Psoas muscle (tissue), 8 donors: ENCODE data around the gene RASL11A. TPM values are rescaled to one million over a fixed set of nuclear protein-coding genes. Genes with fewer than 3 reads are reported as not detected.

Source experiments
- ATAC-seq, 4 donors: fragments of 200-7000 bp; cut with Tn5 transposase; one replicate each; pipeline ENCODE4 v1.9.1; 2020; ENCODE audit warnings: moderate library complexity in 3 of 4, mild to moderate bottlenecking in 2 of 4
- DNase-seq, 2 donors: peaks; one replicate each; pipeline ENCODE4 v3.0.0-alpha.2; 2020
- H3K27ac ChIP-seq: fragments of 200-600 bp; one replicate; pipeline ENCODE4 v1.8.0; 2022
- H3K27me3 ChIP-seq, 3 donors: fragments of 200-600 bp in 1 of 3; one replicate each; pipeline versions ENCODE4 v1.6.1 to v1.8.0; 2013 to 2022; ENCODE audit warnings: low read length in 2 of 3, mild to moderate bottlenecking in 2 of 3, moderate library complexity in 1 of 3; ENCODE audit not compliant: insufficient read depth in 3 of 3
- H3K36me3 ChIP-seq, 2 donors: fragments of 200-600 bp in 1 of 2; one replicate each; pipeline versions ENCODE4 v1.6.1 to v1.8.0; 2013 to 2022; ENCODE audit warnings: low read depth in 1 of 2, mild to moderate bottlenecking in 1 of 2, moderate library complexity in 1 of 2; ENCODE audit not compliant: insufficient read depth in 1 of 2
- H3K4me1 ChIP-seq: fragments of 200-600 bp; one replicate; pipeline ENCODE4 v1.8.0; 2022
- H3K4me3 ChIP-seq: fragments of 200-600 bp; one replicate; pipeline ENCODE4 v1.8.0; 2022; ENCODE audit warnings: mild to moderate bottlenecking
- H3K9me3 ChIP-seq: fragments of 200-600 bp; one replicate; pipeline ENCODE4 v1.8.0; 2022
- WGBS, 3 donors: extraction: QIAGEN DNeasy Blood & Tissue Kit; methylation state at CpG; one replicate each; pipeline versions ENCODE4 v1.1.6 to v1.1.7; 2013; 5-methylcytosine and 5-hydroxymethylcytosine counted together
- intact Hi-C, 2 donors: fragments of 100-400 bp; cut with DNase I; formaldehyde crosslinking; loops; one replicate each; pipeline versions ENCODE4 v1.11.0 to v1.14.2; 2022
- polyA plus RNA-seq, 3 donors: library from polyadenylated mRNA; stranded (reverse); fragments of 200-250 nt; gene quantifications; one replicate each; pipeline ENCODE4 v1.2.3, GENCODE V29; 2013
- total RNA-seq, 4 donors: library from RNA; stranded (reverse); fragmentation: NEBNext Ultra II Directional in 2 of 4; extraction: Animal tissue kit (Norgen Biotek cat#: 25700) in 2 of 4; gene quantifications; one replicate each; pipeline versions ENCODE4 v1.2.1 to v1.2.4, GENCODE V29; 2021 to 2023
- TF ChIP-seq, protein P1 (sequence below): fragments of 200-600 bp; IDR thresholded peaks from one replicate; pipeline ENCODE4 v1.8.0; 2022; ENCODE audit warnings: antibody characterized with exemption
- donor health status: healthy with polysubstance abuse.
- donor health status: DM: no; HTN: no; CAD: no; lungs with moderate emphysema.
- donor health status: Bipolar disorder and iron deficiency.
- donor health status: healthy.
- donor health status: DM: yes; HTN: yes; CAD: no.
- donor health status: DM: no; HTN: no; CAD: no.
- donor health status: DM: no; HTN: no; CAD: no.
- donor health status: DM: yes; HTN: yes; CAD: no.

The RASL11A gene
- total and polyA plus RNA-seq, 7 donors, result 2.3 to 6.4 (median 3.3) TPM

DNA sequence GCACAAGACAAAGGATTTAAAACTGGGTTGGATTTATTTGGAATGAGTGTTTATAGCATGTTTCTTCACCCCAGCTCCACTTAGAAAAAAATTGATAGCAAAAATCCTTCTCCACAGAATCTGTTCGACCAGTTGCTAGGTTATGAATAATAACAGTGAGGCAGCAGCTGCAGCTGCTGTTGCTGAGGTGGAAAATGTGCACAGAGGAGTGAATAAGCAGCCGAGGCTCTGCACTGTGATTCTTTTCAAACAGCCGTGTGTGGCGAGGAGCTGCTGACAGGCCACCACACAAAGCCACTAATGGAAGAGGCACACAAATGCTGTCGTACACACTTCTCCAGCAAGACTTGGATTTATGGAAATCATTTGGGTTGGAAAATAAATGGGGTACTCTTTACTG, 6.4 kb upstream of the RASL11A start:
- Histone ChIP-seq H3K27ac (no peak overlapping the region), H3K4me1 (no peaks in the 10 kb centered on the region), H3K27me3 (no peaks in the 10 kb centered on the region), H3K4me3 (no peak overlapping the region), H3K36me3 (peaks cover 2 to 24% of the 10 kb centered on the region in 2 donors), H3K9me3 (no peaks in the 10 kb centered on the region)
- TF ChIP-seq, protein P1, sequence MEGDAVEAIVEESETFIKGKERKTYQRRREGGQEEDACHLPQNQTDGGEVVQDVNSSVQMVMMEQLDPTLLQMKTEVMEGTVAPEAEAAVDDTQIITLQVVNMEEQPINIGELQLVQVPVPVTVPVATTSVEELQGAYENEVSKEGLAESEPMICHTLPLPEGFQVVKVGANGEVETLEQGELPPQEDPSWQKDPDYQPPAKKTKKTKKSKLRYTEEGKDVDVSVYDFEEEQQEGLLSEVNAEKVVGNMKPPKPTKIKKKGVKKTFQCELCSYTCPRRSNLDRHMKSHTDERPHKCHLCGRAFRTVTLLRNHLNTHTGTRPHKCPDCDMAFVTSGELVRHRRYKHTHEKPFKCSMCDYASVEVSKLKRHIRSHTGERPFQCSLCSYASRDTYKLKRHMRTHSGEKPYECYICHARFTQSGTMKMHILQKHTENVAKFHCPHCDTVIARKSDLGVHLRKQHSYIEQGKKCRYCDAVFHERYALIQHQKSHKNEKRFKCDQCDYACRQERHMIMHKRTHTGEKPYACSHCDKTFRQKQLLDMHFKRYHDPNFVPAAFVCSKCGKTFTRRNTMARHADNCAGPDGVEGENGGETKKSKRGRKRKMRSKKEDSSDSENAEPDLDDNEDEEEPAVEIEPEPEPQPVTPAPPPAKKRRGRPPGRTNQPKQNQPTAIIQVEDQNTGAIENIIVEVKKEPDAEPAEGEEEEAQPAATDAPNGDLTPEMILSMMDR, result no peak
- 42 to 46% (median 45%) methylated on average over 5 of the region's 5 CpGs for WGBS, 3 donors
- no peak for DNase-seq
- ATAC-seq, result peak in 3 of 4 donors; percentile 23 to 44 (median 39)
- intact Hi-C loops, result no loop called here

DNA sequence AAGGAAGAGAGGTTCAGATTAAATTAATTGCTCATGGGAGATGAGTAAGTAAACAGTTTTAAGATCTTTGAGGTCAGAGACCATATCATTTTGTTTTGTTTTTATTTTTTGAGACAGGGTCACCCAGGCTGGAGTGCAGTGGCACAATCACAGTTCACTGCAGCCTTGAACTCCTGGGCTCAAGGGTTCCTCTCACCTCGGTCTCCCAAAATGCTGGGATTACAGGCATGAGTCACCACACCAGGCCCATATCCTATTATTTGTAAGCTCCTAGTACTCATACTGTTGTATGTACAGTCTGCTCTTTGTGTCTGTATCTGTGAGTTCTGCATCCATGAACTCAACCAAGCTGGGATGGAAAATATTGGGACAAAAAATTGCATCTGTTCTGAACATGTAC, 6.0 kb upstream of the RASL11A start:
- Histone ChIP-seq H3K9me3 (no peaks in the 10 kb centered on the region), H3K4me3 (no peak overlapping the region), H3K4me1 (no peaks in the 10 kb centered on the region), H3K27me3 (no peaks in the 10 kb centered on the region), H3K27ac (no peak overlapping the region), H3K36me3 (peaks cover 0 to 19% of the 10 kb centered on the region in 2 donors)
- TF ChIP-seq, protein P1, result no peak
- 30 to 39% (median 37%) methylated on average over 1 of the region's 1 CpG for WGBS, 3 donors
- DNase-seq (no peak), ATAC-seq (peak in 1 of 4 donors; percentile 30)
- intact Hi-C loops, result no loop called here

DNA sequence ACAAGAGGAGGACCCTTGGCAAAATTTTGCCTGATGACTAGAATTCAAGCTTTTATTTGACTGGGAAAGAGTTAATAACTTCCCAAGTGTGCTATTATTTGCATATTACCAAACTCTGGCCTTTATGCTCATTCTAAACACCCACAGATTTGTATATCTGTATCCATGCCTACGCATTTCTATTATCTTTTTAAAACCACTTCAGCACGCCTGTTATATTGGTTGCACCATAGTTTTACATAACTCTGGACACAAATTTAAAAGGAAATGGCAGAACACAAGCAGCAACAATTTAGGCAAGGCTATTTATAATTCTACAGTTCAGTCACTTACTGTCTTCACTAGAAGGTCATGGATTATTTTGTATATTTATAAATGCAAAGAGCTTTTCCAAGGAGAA, 3.7 kb upstream of the RASL11A start:
- intact Hi-C loops, result no loop called here
- H3K9me3 ChIP-seq, result no peaks in the 10 kb centered on the region
- DNase-seq, result no peak
- no peak overlapping the region for H3K27ac ChIP-seq
- no peaks in the 10 kb centered on the region for H3K27me3 ChIP-seq
- WGBS, 3 donors, result 88 to 94% (median 90%) methylated on average over 2 of the region's 2 CpGs
- H3K4me3 ChIP-seq, result no peak overlapping the region
- H3K36me3 ChIP-seq, result peaks cover 0 to 9% of the 10 kb centered on the region in 2 donors
- TF ChIP-seq, protein P1, result no peak
- H3K4me1 ChIP-seq, result peaks cover 4% of the 10 kb centered on the region
- no peak for ATAC-seq

DNA sequence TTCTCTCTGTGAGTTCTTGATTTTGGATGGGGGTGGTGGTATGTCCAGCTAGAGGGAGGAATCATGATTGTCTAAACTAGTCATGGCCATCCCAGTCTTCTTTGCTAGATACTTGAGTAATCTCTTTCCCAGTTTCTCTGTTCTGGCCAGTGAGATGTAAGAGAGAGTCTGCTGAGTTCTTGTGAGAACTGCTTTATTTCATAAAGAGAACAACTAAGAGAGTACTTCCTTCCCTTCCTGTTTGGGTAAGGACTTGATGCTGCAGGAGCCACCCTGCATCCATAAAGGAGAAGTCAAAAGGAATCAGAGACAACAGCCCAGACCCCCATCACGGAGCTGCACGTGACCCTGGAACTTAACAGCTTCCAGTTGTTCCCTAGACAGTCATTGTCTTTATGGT, 3.0 kb upstream of the RASL11A start:
- peaks cover 0 to 2% of the 10 kb centered on the region in 2 donors for H3K36me3 ChIP-seq
- no peak overlapping the region for H3K4me3 ChIP-seq

More for the DNA sequence above, 3.0 kb upstream of the RASL11A start:
- TF ChIP-seq, protein P1, result no peak
- intact Hi-C loops, result no loop called here
- H3K9me3 ChIP-seq, result no peaks in the 10 kb centered on the region
- H3K27ac ChIP-seq, result no peak overlapping the region
- no peaks in the 10 kb centered on the region for H3K27me3 ChIP-seq
- H3K4me1 ChIP-seq, result peaks cover 4% of the 10 kb centered on the region
- ATAC-seq (no peak), DNase-seq (no peak)
- 66 to 76% (median 69%) methylated on average over 2 of the region's 2 CpGs for WGBS, 3 donors
